ENCODE measurements around the gene NEUROD2.

NEUROD2 gene

GRCh38 chr17:39579318-39580081 lies 28.2 kb downstream of the NEUROD2 start:
- Histone ChIP-seq H3K4me2 (ENCODE audit: low read length) (no peak overlapping the region), H2AFZ (no peak overlapping the region), H3K9ac (no peak overlapping the region), H3K4me1 (no peaks in the 10 kb centered on the region), H3K27me3 (ENCODE audit: control insufficient read depth, insufficient read depth, low read length) (no peaks in the 10 kb centered on the region), H3K9me3 (ENCODE audit: control insufficient read depth, low read length) (no peaks in the 10 kb centered on the region), H3K27ac (no peak overlapping the region), H3K36me3 (ENCODE audit: control insufficient read depth, insufficient read depth, low read length) (no peaks in the 10 kb centered on the region), H3K79me2 (no peaks in the 10 kb centered on the region), H3K4me3 (ENCODE audit: low read depth, low read length) (no peak overlapping the region)
- no peak for TF ChIP-seq CTCF (IDR thresholded peaks at IDR 0.05)

DNA sequence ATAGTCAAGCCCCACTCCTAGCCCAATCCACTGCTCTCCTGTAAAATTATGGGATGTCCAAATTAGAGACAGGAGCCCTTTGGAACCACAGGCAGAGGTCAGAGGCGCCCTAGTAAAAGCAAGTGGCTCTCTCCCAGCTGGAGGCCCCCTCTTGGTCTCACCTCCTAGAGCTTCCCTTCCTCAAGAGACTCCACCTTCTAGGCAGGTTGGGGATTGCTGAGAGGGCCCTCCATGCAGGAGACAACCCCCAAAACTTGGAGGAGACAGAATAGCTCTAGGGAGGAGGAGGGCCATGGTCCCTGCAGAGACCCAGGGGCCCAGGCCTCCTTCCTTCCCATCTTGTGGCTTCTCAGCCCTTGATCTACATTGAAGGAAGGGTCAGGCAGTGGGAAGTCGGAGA lies 29.4 kb downstream of the NEUROD2 start:
- Histone ChIP-seq H3K4me1 (peaks cover 5% of the 10 kb centered on the region), H3K27ac (no peak overlapping the region), H3K9me3 (ENCODE audit: control insufficient read depth, low read length) (no peaks in the 10 kb centered on the region), H3K4me3 (ENCODE audit: low read depth, low read length) (no peak overlapping the region), H3K36me3 (ENCODE audit: control insufficient read depth, insufficient read depth, low read length) (no peaks in the 10 kb centered on the region), H3K4me2 (ENCODE audit: low read length) (no peak overlapping the region), H3K9ac (no peak overlapping the region), H3K79me2 (no peaks in the 10 kb centered on the region), H2AFZ (no peak overlapping the region), H3K27me3 (ENCODE audit: control insufficient read depth, insufficient read depth, low read length) (no peaks in the 10 kb centered on the region)
- no peak for TF ChIP-seq CTCF (IDR thresholded peaks at IDR 0.05)

GRCh38 chr17:39576187-39576586 lies 31.5 kb downstream of the NEUROD2 start:
- TF ChIP-seq CTCF (IDR thresholded peaks at IDR 0.05), result peak; percentile 46
- Histone ChIP-seq H3K79me2 (no peaks in the 10 kb centered on the region), H3K9me3 (ENCODE audit: control insufficient read depth, low read length) (no peaks in the 10 kb centered on the region)

GRCh38 chr17:39573447-39574298 lies 34.0 kb downstream of the NEUROD2 start:
- no peaks in the 10 kb centered on the region for H3K27me3 ChIP-seq (ENCODE audit: control insufficient read depth, insufficient read depth, low read length)
- no peaks in the 10 kb centered on the region for H3K9me3 ChIP-seq (ENCODE audit: control insufficient read depth, low read length)
- H3K36me3 ChIP-seq (ENCODE audit: control insufficient read depth, insufficient read depth, low read length), result no peaks in the 10 kb centered on the region
- H2AFZ ChIP-seq, result peak overlapping the region; percentile 92
- H3K9ac ChIP-seq, result peak overlapping the region; percentile 84
- H3K79me2 ChIP-seq, result no peaks in the 10 kb centered on the region
- H3K4me1 ChIP-seq, result peaks cover 5% of the 10 kb centered on the region
- no peak for TF ChIP-seq CTCF (IDR thresholded peaks at IDR 0.05)
- H3K27ac ChIP-seq, result peak overlapping the region; percentile 82
- peak overlapping the region; percentile 93 for H3K4me2 ChIP-seq (ENCODE audit: low read length)
- H3K4me3 ChIP-seq (ENCODE audit: low read depth, low read length), result peak overlapping the region; percentile 58

More at GRCh38 chr17:39576187-39576586, 31.5 kb downstream of the NEUROD2 start:
- H3K4me3 ChIP-seq (ENCODE audit: low read depth, low read length), result no peak overlapping the region
- H3K36me3 ChIP-seq (ENCODE audit: control insufficient read depth, insufficient read depth, low read length), result no peaks in the 10 kb centered on the region
- no peak overlapping the region for H3K9ac ChIP-seq
- no peak overlapping the region for H3K27ac ChIP-seq
- H3K27me3 ChIP-seq (ENCODE audit: control insufficient read depth, insufficient read depth, low read length), result no peaks in the 10 kb centered on the region
- peaks cover 5% of the 10 kb centered on the region for H3K4me1 ChIP-seq
- H3K4me2 ChIP-seq (ENCODE audit: low read length), result no peak overlapping the region
- no peak overlapping the region for H2AFZ ChIP-seq

All from parathyroid adenoma (tissue), 2 donors.